Natural killer cell (primary cell): ENCODE data around the gene PRKN. TPM values are rescaled to one million over a fixed set of nuclear protein-coding genes. Genes with fewer than 3 reads are reported as not detected.

Source experiments
- ATAC-seq, 3 donors: fragments of 150-1000 bp in 2 of 3; fragments of 200-7000 bp in 1 of 3; cut with Tn5 transposase; 1 replicate in 1 of 3; 2 replicates in 2 of 3; pipeline ENCODE4 v1.10.0; 2021; ENCODE audit warnings: mild to moderate bottlenecking in 2 of 3, moderate library complexity in 2 of 3
- DNase-seq, 2 donors: peaks; one replicate each; pipeline versions ENCODE4 v3.0.0 to v3.0.0-alpha.2; 2013 to 2021; ENCODE audit warnings: mixed read lengths in 1 of 2
- H3K27ac ChIP-seq: one replicate; pipeline ENCODE4 v1.5.1; 2013; ENCODE audit warnings: mild to moderate bottlenecking, low read length
- H3K27me3 ChIP-seq: one replicate; pipeline ENCODE4 v1.6.1; 2013; ENCODE audit warnings: low read length; ENCODE audit not compliant: control insufficient read depth, insufficient read depth
- H3K36me3 ChIP-seq: one replicate; pipeline ENCODE4 v1.6.1; 2013; ENCODE audit warnings: low read length; ENCODE audit not compliant: control insufficient read depth, insufficient read depth
- H3K4me1 ChIP-seq: one replicate; pipeline ENCODE4 v1.6.1; 2013; ENCODE audit warnings: low read length; ENCODE audit not compliant: control insufficient read depth, insufficient read depth
- H3K4me3 ChIP-seq: one replicate; pipeline ENCODE4 v1.5.1; 2013; ENCODE audit warnings: low read length
- H3K9me3 ChIP-seq: one replicate; pipeline ENCODE4 v1.6.1; 2013; ENCODE audit warnings: low read length; ENCODE audit not compliant: control insufficient read depth, insufficient read depth
- H3K27ac Mint-ChIP-seq, 2 donors: one replicate each; pipeline ENCODE4 v1.8.0; 2022; ENCODE audit warnings: mild to moderate bottlenecking in 2 of 2, mixed read lengths in 2 of 2, moderate library complexity in 1 of 2
- H3K27me3 Mint-ChIP-seq, 2 donors: one replicate each; pipeline ENCODE4 v1.8.0; 2022; ENCODE audit warnings: low read depth in 2 of 2, mixed read lengths in 2 of 2
- H3K36me3 Mint-ChIP-seq: one replicate; pipeline ENCODE4 v1.8.0; 2022; ENCODE audit warnings: mixed read lengths
- H3K4me1 Mint-ChIP-seq, 2 donors: one replicate each; pipeline ENCODE4 v1.8.0; 2022; ENCODE audit warnings: mixed read lengths in 2 of 2
- H3K4me3 Mint-ChIP-seq: one replicate; pipeline ENCODE4 v1.8.0; 2022; ENCODE audit warnings: mild to moderate bottlenecking, moderate library complexity, mixed read lengths
- H3K9me3 Mint-ChIP-seq, 2 donors: one replicate each; pipeline ENCODE4 v1.8.0; 2022; ENCODE audit warnings: mixed read lengths in 2 of 2
- CTCF ChIP-seq: fragments of 200-600 bp; IDR thresholded peaks from one replicate; pipeline ENCODE4 v1.8.0; 2022; ENCODE audit warnings: antibody characterized with exemption
- WGBS: methylation state at CpG from one replicate; pipeline ENCODE4 v1.1.7; 2013; ENCODE audit warnings: missing lambda C conversion rate; ENCODE audit not compliant: insufficient coverage; 5-methylcytosine and 5-hydroxymethylcytosine counted together
- intact Hi-C: fragments of 100-400 bp; cut with micrococcal nuclease; formaldehyde crosslinking; loops from one replicate; pipeline ENCODE4 v1.14.2; 2022
- total RNA-seq, 4 donors: library from RNA; stranded (reverse); fragments of 120-200 nt in 1 of 4; gene quantifications; one replicate each; pipeline versions ENCODE4 v1.2.3 to v1.2.4, GENCODE V29; 2013 to 2022

PRKN gene
- total RNA-seq, 3 donors from 2014 or later (not counting 1 experiment from before 2014, with no cell fraction given) = 1.4 to 1.9 (median 1.9) TPM

GRCh38 chr6:162591517-162591916, 136.0 kb downstream of the PRKN start:
- intact Hi-C loops = no loop called here
- peaks cover 2 to 6% of the 10 kb centered on the region in 2 donors for H3K9me3 Mint-ChIP-seq

GRCh38 chr6:162581988-162582780, 145.4 kb downstream of the PRKN start:
- intact Hi-C loops = no loop called here
- Mint-ChIP-seq H3K36me3 (no peaks in the 10 kb centered on the region), H3K27ac (no peak overlapping the region), H3K9me3 (peaks cover 6 to 7% of the 10 kb centered on the region in 2 donors), H3K4me3 (no peak overlapping the region), H3K27me3 (no peaks in the 10 kb centered on the region), H3K4me1 (no peaks in the 10 kb centered on the region)
- WGBS = 94% methylated on average over 2 of the region's 3 CpGs
- Histone ChIP-seq H3K27ac (no peak overlapping the region), H3K4me3 (no peak overlapping the region), H3K9me3 (no peaks in the 10 kb centered on the region), H3K36me3 (no peaks in the 10 kb centered on the region), H3K4me1 (no peaks in the 10 kb centered on the region), H3K27me3 (no peaks in the 10 kb centered on the region)
- no peak for TF ChIP-seq CTCF
- ATAC-seq (no peak), DNase-seq (no peak)

More at GRCh38 chr6:162591517-162591916, 136.0 kb downstream of the PRKN start:
- Histone ChIP-seq H3K4me3 (no peak overlapping the region), H3K36me3 (no peaks in the 10 kb centered on the region), H3K9me3 (no peaks in the 10 kb centered on the region), H3K27me3 (no peaks in the 10 kb centered on the region), H3K27ac (no peak overlapping the region), H3K4me1 (no peaks in the 10 kb centered on the region)
- Mint-ChIP-seq H3K27ac (no peak overlapping the region), H3K27me3 (no peaks in the 10 kb centered on the region), H3K4me1 (no peaks in the 10 kb centered on the region), H3K36me3 (no peaks in the 10 kb centered on the region), H3K4me3 (no peak overlapping the region)
- ATAC-seq (no peak), DNase-seq (no peak)
- no peak for TF ChIP-seq CTCF

GRCh38 chr6:162580619-162581018, 146.9 kb downstream of the PRKN start:
- H3K9me3 ChIP-seq = no peaks in the 10 kb centered on the region
- no peaks in the 10 kb centered on the region for H3K36me3 Mint-ChIP-seq
- intact Hi-C loops = no loop called here
- H3K36me3 ChIP-seq = no peaks in the 10 kb centered on the region
- no peaks in the 10 kb centered on the region for H3K4me1 Mint-ChIP-seq
- no peak overlapping the region for H3K4me3 ChIP-seq
- 79% methylated on average over 4 of the region's 4 CpGs for WGBS
- no peak overlapping the region for H3K27ac ChIP-seq
- H3K27ac Mint-ChIP-seq = no peak overlapping the region
- TF ChIP-seq CTCF = no peak
- H3K4me1 ChIP-seq = no peaks in the 10 kb centered on the region
- ATAC-seq (no peak), DNase-seq (no peak)
- H3K27me3 Mint-ChIP-seq = no peaks in the 10 kb centered on the region
- no peaks in the 10 kb centered on the region for H3K27me3 ChIP-seq
- peaks cover 9 to 10% of the 10 kb centered on the region in 2 donors for H3K9me3 Mint-ChIP-seq
- no peak overlapping the region for H3K4me3 Mint-ChIP-seq

- WGBS = 90% methylated on average over 2 of the region's 2 CpGs
Measured at GRCh38 chr6:162576016-162576415, 151.6 kb downstream of the PRKN start.

More at GRCh38 chr6:162576016-162576415, 151.6 kb downstream of the PRKN start:
- H3K4me1 ChIP-seq = no peaks in the 10 kb centered on the region
- intact Hi-C loops = no loop called here
- no peaks in the 10 kb centered on the region for H3K36me3 ChIP-seq
- TF ChIP-seq CTCF = no peak
- no peaks in the 10 kb centered on the region for H3K9me3 ChIP-seq
- no peaks in the 10 kb centered on the region for H3K27me3 ChIP-seq
- DNase-seq (no peak), ATAC-seq (no peak)
- no peaks in the 10 kb centered on the region for H3K4me1 Mint-ChIP-seq
- no peak overlapping the region for H3K4me3 ChIP-seq
- peaks cover 12 to 16% of the 10 kb centered on the region in 2 donors for H3K9me3 Mint-ChIP-seq
- no peak overlapping the region for H3K27ac ChIP-seq
- no peak overlapping the region for H3K27ac Mint-ChIP-seq
- no peaks in the 10 kb centered on the region for H3K27me3 Mint-ChIP-seq
- H3K36me3 Mint-ChIP-seq = no peaks in the 10 kb centered on the region
- H3K4me3 Mint-ChIP-seq = no peak overlapping the region
